Upper lobe of right lung (tissue), 1 donor: Measurements from ENCODE around the gene FCHSD2. TPM values are rescaled to one million over a fixed set of nuclear protein-coding genes. Genes with fewer than 3 reads are reported as not detected.
A peak's percentile ranks its signal among the peaks of the same experiment; 100 is the strongest.

Experiments used
- ATAC-seq: fragments of 200-7000 bp; cut with Tn5 transposase; one replicate; pipeline ENCODE4 v1.9.1; 2020; ENCODE audit warnings: mild to moderate bottlenecking, moderate library complexity
- DNase-seq: peaks from one replicate; pipeline ENCODE4 v3.0.0-alpha.2; 2020
- H3K27ac ChIP-seq: fragments of 200-600 bp; one replicate; pipeline ENCODE4 v1.8.0; 2022
- H3K27me3 ChIP-seq: fragments of 200-600 bp; one replicate; pipeline ENCODE4 v1.8.0; 2022; ENCODE audit warnings: mild to moderate bottlenecking
- H3K36me3 ChIP-seq: fragments of 200-600 bp; one replicate; pipeline ENCODE4 v1.8.0; 2022
- H3K4me1 ChIP-seq: fragments of 200-600 bp; one replicate; pipeline ENCODE4 v1.8.0; 2022
- H3K4me3 ChIP-seq: fragments of 200-600 bp; one replicate; pipeline ENCODE4 v1.8.0; 2022; ENCODE audit warnings: mild to moderate bottlenecking
- H3K9me3 ChIP-seq: fragments of 200-600 bp; one replicate; pipeline ENCODE4 v1.8.0; 2022
- CTCF ChIP-seq: fragments of 200-600 bp; IDR thresholded peaks from one replicate; pipeline ENCODE4 v1.8.0; 2022; ENCODE audit warnings: antibody characterized with exemption
- intact Hi-C: fragments of 100-400 bp; cut with DNase I; formaldehyde crosslinking; loops from one replicate; pipeline ENCODE4 v1.11.0; 2022
- total RNA-seq: library from RNA; stranded (reverse); fragmentation: NEBNext Ultra II Directional; extraction: Animal tissue kit (Norgen Biotek cat#: 25700); gene quantifications from one replicate; pipeline ENCODE4 v1.2.1, GENCODE V29; 2021
- donor health status: DM: no; HTN: yes; CAD: no; lungs with severe emphysema.

Gene FCHSD2
- total RNA-seq, 1 donor from 2014 or later = 71.2 TPM

- peak overlapping the region; percentile 24 for H3K27ac ChIP-seq
Measured at GRCh38 chr11:73154178-73154577, 12.1 kb upstream of the FCHSD2 start.

GRCh38 chr11:73152861-73153483, 10.9 kb upstream of the FCHSD2 start:
- Histone ChIP-seq H3K36me3 (no peaks in the 10 kb centered on the region), H3K27me3 (no peaks in the 10 kb centered on the region), H3K4me3 (no peak overlapping the region), H3K27ac (no peak overlapping the region), H3K9me3 (no peaks in the 10 kb centered on the region), H3K4me1 (peaks cover 32% of the 10 kb centered on the region)
- TF ChIP-seq CTCF = no peak
- intact Hi-C loops = no loop called here
- no peak for DNase-seq
- ATAC-seq = no peak

More at GRCh38 chr11:73154178-73154577, 12.1 kb upstream of the FCHSD2 start:
- H3K4me3 ChIP-seq = no peak overlapping the region
- no peaks in the 10 kb centered on the region for H3K36me3 ChIP-seq
- TF ChIP-seq CTCF = no peak
- intact Hi-C loops = no loop called here
- DNase-seq = no peak
- ATAC-seq = peak; percentile 64
- no peaks in the 10 kb centered on the region for H3K9me3 ChIP-seq
- H3K4me1 ChIP-seq = peaks cover 38% of the 10 kb centered on the region
- no peaks in the 10 kb centered on the region for H3K27me3 ChIP-seq

GRCh38 chr11:73152086-73152853, 10.2 kb upstream of the FCHSD2 start:
- ATAC-seq = no peak

GRCh38 chr11:73151416-73151815, 9.3 kb upstream of the FCHSD2 start:
- H3K9me3 ChIP-seq = no peaks in the 10 kb centered on the region
- peaks cover 30% of the 10 kb centered on the region for H3K4me1 ChIP-seq
- DNase-seq (no peak), ATAC-seq (no peak)
- no peaks in the 10 kb centered on the region for H3K36me3 ChIP-seq
- no peak overlapping the region for H3K4me3 ChIP-seq
- H3K27ac ChIP-seq = no peak overlapping the region
- intact Hi-C loops = no loop called here
- TF ChIP-seq CTCF = no peak
- no peaks in the 10 kb centered on the region for H3K27me3 ChIP-seq

More at GRCh38 chr11:73152086-73152853, 10.2 kb upstream of the FCHSD2 start:
- intact Hi-C loops = no loop called here
- TF ChIP-seq CTCF = no peak
- Histone ChIP-seq H3K27ac (no peak overlapping the region), H3K36me3 (no peaks in the 10 kb centered on the region), H3K4me1 (peaks cover 33% of the 10 kb centered on the region), H3K27me3 (no peaks in the 10 kb centered on the region), H3K4me3 (no peak overlapping the region), H3K9me3 (no peaks in the 10 kb centered on the region)
- DNase-seq = no peak

- Histone ChIP-seq H3K27me3 (no peaks in the 10 kb centered on the region), H3K9me3 (no peaks in the 10 kb centered on the region), H3K4me3 (no peak overlapping the region), H3K27ac (no peak overlapping the region), H3K4me1 (peaks cover 21% of the 10 kb centered on the region), H3K36me3 (no peaks in the 10 kb centered on the region)
- no peak for TF ChIP-seq CTCF
- no peak for DNase-seq
- no peak for ATAC-seq
- intact Hi-C loops = no loop called here
Measured at GRCh38 chr11:73149105-73149504, 7.0 kb upstream of the FCHSD2 start.
